Measurements from ENCODE around the gene MATCAP1. TPM values are rescaled to one million over a fixed set of nuclear protein-coding genes. Genes with fewer than 3 reads are reported as not detected.

MATCAP1 gene
- total and polyA plus RNA-seq, 10 of the 15 experiments (the other 5 are each of a cell fraction or from before 2014, with no cell fraction given), result 2.8 to 25.8 (median 8.6) TPM

DNA sequence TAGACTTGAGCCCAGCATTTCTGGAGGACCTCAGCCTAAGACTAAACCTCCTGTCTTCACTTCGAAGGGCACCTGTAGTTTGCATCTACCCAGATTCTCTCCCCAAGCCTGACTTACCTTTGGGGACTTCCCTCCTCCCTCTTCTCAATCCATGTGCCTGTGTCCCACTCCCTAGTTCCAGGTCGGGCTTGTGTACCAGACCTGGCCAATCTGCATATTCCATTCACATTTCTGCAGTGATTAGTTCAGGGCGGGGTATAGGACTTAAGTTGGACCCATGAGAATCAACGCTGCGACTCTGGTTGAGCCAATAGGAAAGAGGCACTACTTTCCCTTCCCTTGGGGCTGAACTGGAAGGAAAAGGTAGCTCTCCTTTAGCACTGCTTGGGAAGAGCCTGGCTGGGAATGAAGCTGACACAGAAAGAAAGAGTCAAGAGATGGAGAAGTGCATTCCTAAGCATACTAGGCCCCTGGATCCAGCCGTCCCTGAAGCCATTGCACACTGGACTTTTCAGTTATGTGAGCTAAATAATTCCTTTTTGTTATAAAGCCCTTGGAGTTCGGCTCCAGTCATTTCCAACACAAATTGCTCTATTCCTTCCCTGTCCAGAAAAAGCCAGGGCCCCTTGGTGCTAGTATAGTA, 26.5 kb downstream of the MATCAP1 start (continued):
- TF ChIP-seq, protein P1, sequence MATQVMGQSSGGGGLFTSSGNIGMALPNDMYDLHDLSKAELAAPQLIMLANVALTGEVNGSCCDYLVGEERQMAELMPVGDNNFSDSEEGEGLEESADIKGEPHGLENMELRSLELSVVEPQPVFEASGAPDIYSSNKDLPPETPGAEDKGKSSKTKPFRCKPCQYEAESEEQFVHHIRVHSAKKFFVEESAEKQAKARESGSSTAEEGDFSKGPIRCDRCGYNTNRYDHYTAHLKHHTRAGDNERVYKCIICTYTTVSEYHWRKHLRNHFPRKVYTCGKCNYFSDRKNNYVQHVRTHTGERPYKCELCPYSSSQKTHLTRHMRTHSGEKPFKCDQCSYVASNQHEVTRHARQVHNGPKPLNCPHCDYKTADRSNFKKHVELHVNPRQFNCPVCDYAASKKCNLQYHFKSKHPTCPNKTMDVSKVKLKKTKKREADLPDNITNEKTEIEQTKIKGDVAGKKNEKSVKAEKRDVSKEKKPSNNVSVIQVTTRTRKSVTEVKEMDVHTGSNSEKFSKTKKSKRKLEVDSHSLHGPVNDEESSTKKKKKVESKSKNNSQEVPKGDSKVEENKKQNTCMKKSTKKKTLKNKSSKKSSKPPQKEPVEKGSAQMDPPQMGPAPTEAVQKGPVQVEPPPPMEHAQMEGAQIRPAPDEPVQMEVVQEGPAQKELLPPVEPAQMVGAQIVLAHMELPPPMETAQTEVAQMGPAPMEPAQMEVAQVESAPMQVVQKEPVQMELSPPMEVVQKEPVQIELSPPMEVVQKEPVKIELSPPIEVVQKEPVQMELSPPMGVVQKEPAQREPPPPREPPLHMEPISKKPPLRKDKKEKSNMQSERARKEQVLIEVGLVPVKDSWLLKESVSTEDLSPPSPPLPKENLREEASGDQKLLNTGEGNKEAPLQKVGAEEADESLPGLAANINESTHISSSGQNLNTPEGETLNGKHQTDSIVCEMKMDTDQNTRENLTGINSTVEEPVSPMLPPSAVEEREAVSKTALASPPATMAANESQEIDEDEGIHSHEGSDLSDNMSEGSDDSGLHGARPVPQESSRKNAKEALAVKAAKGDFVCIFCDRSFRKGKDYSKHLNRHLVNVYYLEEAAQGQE (IDR thresholded peaks at IDR 0.05; ENCODE audit: low read depth, low read length), result no peak
- TF ChIP-seq NR2F1 (conservative IDR thresholded peaks at IDR 0.05) (no peak), CBX5 (IDR thresholded peaks at IDR 0.05; ENCODE audit: low read depth) (no peak), SREBF1 (IDR thresholded peaks at IDR 0.05; ENCODE audit: low read length) (no peak), TARDBP (IDR thresholded peaks at IDR 0.05; ENCODE audit: borderline replicate concordance) (no peak)
- TF ChIP-seq, protein P2, sequence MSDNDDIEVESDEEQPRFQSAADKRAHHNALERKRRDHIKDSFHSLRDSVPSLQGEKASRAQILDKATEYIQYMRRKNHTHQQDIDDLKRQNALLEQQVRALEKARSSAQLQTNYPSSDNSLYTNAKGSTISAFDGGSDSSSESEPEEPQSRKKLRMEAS (IDR thresholded peaks at IDR 0.05; ENCODE audit: low read depth, low read length), result no peak
- TF ChIP-seq, protein P3, sequence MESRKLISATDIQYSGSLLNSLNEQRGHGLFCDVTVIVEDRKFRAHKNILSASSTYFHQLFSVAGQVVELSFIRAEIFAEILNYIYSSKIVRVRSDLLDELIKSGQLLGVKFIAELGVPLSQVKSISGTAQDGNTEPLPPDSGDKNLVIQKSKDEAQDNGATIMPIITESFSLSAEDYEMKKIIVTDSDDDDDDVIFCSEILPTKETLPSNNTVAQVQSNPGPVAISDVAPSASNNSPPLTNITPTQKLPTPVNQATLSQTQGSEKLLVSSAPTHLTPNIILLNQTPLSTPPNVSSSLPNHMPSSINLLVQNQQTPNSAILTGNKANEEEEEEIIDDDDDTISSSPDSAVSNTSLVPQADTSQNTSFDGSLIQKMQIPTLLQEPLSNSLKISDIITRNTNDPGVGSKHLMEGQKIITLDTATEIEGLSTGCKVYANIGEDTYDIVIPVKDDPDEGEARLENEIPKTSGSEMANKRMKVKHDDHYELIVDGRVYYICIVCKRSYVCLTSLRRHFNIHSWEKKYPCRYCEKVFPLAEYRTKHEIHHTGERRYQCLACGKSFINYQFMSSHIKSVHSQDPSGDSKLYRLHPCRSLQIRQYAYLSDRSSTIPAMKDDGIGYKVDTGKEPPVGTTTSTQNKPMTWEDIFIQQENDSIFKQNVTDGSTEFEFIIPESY (IDR thresholded peaks at IDR 0.05), result no peak
- TF ChIP-seq, protein P4, sequence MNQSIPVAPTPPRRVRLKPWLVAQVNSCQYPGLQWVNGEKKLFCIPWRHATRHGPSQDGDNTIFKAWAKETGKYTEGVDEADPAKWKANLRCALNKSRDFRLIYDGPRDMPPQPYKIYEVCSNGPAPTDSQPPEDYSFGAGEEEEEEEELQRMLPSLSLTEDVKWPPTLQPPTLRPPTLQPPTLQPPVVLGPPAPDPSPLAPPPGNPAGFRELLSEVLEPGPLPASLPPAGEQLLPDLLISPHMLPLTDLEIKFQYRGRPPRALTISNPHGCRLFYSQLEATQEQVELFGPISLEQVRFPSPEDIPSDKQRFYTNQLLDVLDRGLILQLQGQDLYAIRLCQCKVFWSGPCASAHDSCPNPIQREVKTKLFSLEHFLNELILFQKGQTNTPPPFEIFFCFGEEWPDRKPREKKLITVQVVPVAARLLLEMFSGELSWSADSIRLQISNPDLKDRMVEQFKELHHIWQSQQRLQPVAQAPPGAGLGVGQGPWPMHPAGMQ (IDR thresholded peaks at IDR 0.05; ENCODE audit: borderline replicate concordance), result no peak
- TF ChIP-seq, protein P5, sequence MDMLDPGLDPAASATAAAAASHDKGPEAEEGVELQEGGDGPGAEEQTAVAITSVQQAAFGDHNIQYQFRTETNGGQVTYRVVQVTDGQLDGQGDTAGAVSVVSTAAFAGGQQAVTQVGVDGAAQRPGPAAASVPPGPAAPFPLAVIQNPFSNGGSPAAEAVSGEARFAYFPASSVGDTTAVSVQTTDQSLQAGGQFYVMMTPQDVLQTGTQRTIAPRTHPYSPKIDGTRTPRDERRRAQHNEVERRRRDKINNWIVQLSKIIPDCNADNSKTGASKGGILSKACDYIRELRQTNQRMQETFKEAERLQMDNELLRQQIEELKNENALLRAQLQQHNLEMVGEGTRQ (IDR thresholded peaks at IDR 0.05; ENCODE audit: borderline replicate concordance, low read depth, low read length), result no peak
- TF ChIP-seq, protein P6, sequence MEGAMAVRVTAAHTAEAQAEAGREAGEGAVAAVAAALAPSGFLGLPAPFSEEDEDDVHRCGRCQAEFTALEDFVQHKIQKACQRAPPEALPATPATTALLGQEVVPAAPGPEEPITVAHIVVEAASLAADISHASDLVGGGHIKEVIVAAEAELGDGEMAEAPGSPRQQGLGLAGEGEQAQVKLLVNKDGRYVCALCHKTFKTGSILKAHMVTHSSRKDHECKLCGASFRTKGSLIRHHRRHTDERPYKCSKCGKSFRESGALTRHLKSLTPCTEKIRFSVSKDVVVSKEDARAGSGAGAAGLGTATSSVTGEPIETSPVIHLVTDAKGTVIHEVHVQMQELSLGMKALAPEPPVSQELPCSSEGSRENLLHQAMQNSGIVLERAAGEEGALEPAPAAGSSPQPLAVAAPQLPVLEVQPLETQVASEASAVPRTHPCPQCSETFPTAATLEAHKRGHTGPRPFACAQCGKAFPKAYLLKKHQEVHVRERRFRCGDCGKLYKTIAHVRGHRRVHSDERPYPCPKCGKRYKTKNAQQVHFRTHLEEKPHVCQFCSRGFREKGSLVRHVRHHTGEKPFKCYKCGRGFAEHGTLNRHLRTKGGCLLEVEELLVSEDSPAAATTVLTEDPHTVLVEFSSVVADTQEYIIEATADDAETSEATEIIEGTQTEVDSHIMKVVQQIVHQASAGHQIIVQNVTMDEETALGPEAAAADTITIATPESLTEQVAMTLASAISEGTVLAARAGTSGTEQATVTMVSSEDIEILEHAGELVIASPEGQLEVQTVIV (IDR thresholded peaks at IDR 0.05; ENCODE audit: borderline replicate concordance, partially characterized antibody), result no peak
- TF ChIP-seq, protein P7, sequence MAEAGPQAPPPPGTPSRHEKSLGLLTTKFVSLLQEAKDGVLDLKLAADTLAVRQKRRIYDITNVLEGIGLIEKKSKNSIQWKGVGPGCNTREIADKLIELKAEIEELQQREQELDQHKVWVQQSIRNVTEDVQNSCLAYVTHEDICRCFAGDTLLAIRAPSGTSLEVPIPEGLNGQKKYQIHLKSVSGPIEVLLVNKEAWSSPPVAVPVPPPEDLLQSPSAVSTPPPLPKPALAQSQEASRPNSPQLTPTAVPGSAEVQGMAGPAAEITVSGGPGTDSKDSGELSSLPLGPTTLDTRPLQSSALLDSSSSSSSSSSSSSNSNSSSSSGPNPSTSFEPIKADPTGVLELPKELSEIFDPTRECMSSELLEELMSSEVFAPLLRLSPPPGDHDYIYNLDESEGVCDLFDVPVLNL (IDR thresholded peaks at IDR 0.05; ENCODE audit: low read depth, low read length), result no peak
